D721Med (cell line): ENCODE data around the gene FCHO1.

ENCODE experiments used
- DNase-seq: peaks from one replicate; pipeline ENCODE4 v3.0.0; 2011; ENCODE audit warnings: low spot score; ENCODE audit not compliant: insufficient read length
- FAIRE-seq: peaks from 2 replicates; lab custom pipeline; 2011; peaks lifted over from hg19 to GRCh38; lab: Jason Lieb, UNC
- TF ChIP-seq, protein P1 (sequence below): IDR thresholded peaks from 2 replicates; pipeline ENCODE4 v1.5.1; 2012; ENCODE audit warnings: mild to moderate bottlenecking, control low read depth; ENCODE audit not compliant: insufficient read depth; ENCODE audit errors: missing control alignments

The FCHO1 gene

DNA sequence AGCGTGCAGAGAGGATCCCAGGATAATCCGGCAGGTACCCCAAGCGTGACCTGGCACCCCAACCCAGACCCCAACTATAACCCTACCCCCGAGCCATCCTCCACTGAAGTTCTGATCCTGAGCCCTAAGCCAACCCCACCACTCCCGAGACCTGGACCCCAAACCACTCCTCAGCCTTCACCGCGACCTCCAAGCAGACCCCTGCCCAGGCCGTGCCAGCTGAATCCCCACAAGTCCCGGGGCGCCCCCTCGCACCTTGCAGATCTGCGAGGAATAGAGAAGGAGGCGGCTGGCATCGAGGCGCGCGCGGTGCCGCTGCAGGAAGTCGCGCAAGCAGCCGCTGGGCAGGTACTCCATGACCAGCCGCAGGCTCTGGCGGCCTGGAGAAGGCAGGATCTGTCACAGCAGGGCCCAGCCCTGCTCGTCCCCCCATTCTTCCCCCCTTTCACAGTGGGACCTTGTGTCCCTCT, 80.2 kb downstream of the FCHO1 start:
- FAIRE-seq (no peak), DNase-seq (no peak)
- TF ChIP-seq, protein P1, sequence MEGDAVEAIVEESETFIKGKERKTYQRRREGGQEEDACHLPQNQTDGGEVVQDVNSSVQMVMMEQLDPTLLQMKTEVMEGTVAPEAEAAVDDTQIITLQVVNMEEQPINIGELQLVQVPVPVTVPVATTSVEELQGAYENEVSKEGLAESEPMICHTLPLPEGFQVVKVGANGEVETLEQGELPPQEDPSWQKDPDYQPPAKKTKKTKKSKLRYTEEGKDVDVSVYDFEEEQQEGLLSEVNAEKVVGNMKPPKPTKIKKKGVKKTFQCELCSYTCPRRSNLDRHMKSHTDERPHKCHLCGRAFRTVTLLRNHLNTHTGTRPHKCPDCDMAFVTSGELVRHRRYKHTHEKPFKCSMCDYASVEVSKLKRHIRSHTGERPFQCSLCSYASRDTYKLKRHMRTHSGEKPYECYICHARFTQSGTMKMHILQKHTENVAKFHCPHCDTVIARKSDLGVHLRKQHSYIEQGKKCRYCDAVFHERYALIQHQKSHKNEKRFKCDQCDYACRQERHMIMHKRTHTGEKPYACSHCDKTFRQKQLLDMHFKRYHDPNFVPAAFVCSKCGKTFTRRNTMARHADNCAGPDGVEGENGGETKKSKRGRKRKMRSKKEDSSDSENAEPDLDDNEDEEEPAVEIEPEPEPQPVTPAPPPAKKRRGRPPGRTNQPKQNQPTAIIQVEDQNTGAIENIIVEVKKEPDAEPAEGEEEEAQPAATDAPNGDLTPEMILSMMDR, result no peak

- no peak for FAIRE-seq
- TF ChIP-seq, protein P1, result no peak
- DNase-seq, result no peak
Observed at GRCh38 chr19:17832443-17833208, 81.3 kb downstream of the FCHO1 start.

GRCh38 chr19:17834350-17835181, 83.3 kb downstream of the FCHO1 start:
- TF ChIP-seq, protein P1, result no peak
- DNase-seq (no peak), FAIRE-seq (no peak)

- no peak for DNase-seq
- FAIRE-seq, result no peak
- TF ChIP-seq, protein P1, result no peak
Observed at GRCh38 chr19:17835182-17836006, 84.1 kb downstream of the FCHO1 start.

- TF ChIP-seq, protein P1, result no peak
- no peak for DNase-seq
- FAIRE-seq, result no peak
Observed at GRCh38 chr19:17836530-17836929, 85.3 kb downstream of the FCHO1 start.

GRCh38 chr19:17837972-17838371, 86.7 kb downstream of the FCHO1 start:
- TF ChIP-seq, protein P1, result no peak
- DNase-seq (no peak), FAIRE-seq (no peak)
